ENCODE data around the gene SATB2.
A peak's percentile ranks its signal among the peaks of the same experiment; 100 is the strongest.

SATB2 gene

GRCh38 chr2:199477277-199477834, 19.6 kb upstream of the SATB2 start:
- Histone ChIP-seq H4K8ac (ENCODE audit: low read depth, low read length) (no peak overlapping the region), H2AK5ac (ENCODE audit: low read length) (no peak overlapping the region), H3K9ac (ENCODE audit: low read length) (no peak overlapping the region), H3K27ac (ENCODE audit: low read depth, low read length) (no peak overlapping the region), H3K36me3 (ENCODE audit: control insufficient read depth, insufficient read depth, low read length) (no peaks in the 10 kb centered on the region), H3K4ac (ENCODE audit: low read depth, low read length) (no peak overlapping the region), H3K4me2 (ENCODE audit: low read length) (no peak overlapping the region), H3K4me1 (ENCODE audit: control insufficient read depth, low read depth, low read length) (no peaks in the 10 kb centered on the region), H4K5ac (ENCODE audit: low read length) (no peak overlapping the region), H3K27me3 (ENCODE audit: insufficient read depth, low read length, poor library complexity) (peaks cover under 1% of the 10 kb centered on the region), H2BK5ac (ENCODE audit: low read length) (no peak overlapping the region), H3K79me2 (ENCODE audit: control insufficient read depth, insufficient read depth, low read length) (no peaks in the 10 kb centered on the region), H3K18ac (ENCODE audit: low read length) (no peak overlapping the region), H3K79me1 (ENCODE audit: low read length) (no peaks in the 10 kb centered on the region), H2BK15ac (replicated peaks; ENCODE audit: low read depth) (no peak overlapping the region), H3K23ac (ENCODE audit: low read length) (no peak overlapping the region), H2BK120ac (ENCODE audit: low read depth, low read length) (no peak overlapping the region), H3K4me3 (ENCODE audit: low read length) (no peak overlapping the region), H3K56ac (ENCODE audit: low read length) (no peak overlapping the region)
- no CpG with 5 or more reads among the region's 2 CpGs for WGBS (ENCODE audit: extremely low coverage, insufficient coverage, low lambda C conversion rate)
- DNase-seq = no peak

GRCh38 chr2:199471443-199472057, 13.8 kb upstream of the SATB2 start:
- H2BK120ac ChIP-seq (ENCODE audit: low read depth, low read length) = no peak overlapping the region
- no peak overlapping the region for H2BK15ac ChIP-seq (replicated peaks; ENCODE audit: low read depth)
- H3K23ac ChIP-seq (ENCODE audit: low read length) = no peak overlapping the region
- H2BK5ac ChIP-seq (ENCODE audit: low read length) = no peak overlapping the region
- no peaks in the 10 kb centered on the region for H3K4me1 ChIP-seq (ENCODE audit: control insufficient read depth, low read depth, low read length)
- H3K79me1 ChIP-seq (ENCODE audit: low read length) = no peaks in the 10 kb centered on the region
- H3K79me2 ChIP-seq (ENCODE audit: control insufficient read depth, insufficient read depth, low read length) = no peaks in the 10 kb centered on the region
- H3K4ac ChIP-seq (ENCODE audit: low read depth, low read length) = no peak overlapping the region
- H3K4me3 ChIP-seq (ENCODE audit: low read length) = no peak overlapping the region
- peak; percentile 89 for DNase-seq
- no peak overlapping the region for H2AK5ac ChIP-seq (ENCODE audit: low read length)
- H3K27ac ChIP-seq (ENCODE audit: low read depth, low read length) = no peak overlapping the region
- no peak overlapping the region for H4K8ac ChIP-seq (ENCODE audit: low read depth, low read length)
- H4K5ac ChIP-seq (ENCODE audit: low read length) = no peak overlapping the region
- H3K36me3 ChIP-seq (ENCODE audit: control insufficient read depth, insufficient read depth, low read length) = no peaks in the 10 kb centered on the region
- peak overlapping the region; percentile 40 for H3K4me2 ChIP-seq (ENCODE audit: low read length)
- H3K27me3 ChIP-seq (ENCODE audit: insufficient read depth, low read length, poor library complexity) = peaks cover 50% of the 10 kb centered on the region
- WGBS (ENCODE audit: extremely low coverage, insufficient coverage, low lambda C conversion rate) = no CpG with 5 or more reads among the region's 35 CpGs
- no peak overlapping the region for H3K56ac ChIP-seq (ENCODE audit: low read length)
- no peak overlapping the region for H3K18ac ChIP-seq (ENCODE audit: low read length)
- H3K9ac ChIP-seq (ENCODE audit: low read length) = no peak overlapping the region

DNA sequence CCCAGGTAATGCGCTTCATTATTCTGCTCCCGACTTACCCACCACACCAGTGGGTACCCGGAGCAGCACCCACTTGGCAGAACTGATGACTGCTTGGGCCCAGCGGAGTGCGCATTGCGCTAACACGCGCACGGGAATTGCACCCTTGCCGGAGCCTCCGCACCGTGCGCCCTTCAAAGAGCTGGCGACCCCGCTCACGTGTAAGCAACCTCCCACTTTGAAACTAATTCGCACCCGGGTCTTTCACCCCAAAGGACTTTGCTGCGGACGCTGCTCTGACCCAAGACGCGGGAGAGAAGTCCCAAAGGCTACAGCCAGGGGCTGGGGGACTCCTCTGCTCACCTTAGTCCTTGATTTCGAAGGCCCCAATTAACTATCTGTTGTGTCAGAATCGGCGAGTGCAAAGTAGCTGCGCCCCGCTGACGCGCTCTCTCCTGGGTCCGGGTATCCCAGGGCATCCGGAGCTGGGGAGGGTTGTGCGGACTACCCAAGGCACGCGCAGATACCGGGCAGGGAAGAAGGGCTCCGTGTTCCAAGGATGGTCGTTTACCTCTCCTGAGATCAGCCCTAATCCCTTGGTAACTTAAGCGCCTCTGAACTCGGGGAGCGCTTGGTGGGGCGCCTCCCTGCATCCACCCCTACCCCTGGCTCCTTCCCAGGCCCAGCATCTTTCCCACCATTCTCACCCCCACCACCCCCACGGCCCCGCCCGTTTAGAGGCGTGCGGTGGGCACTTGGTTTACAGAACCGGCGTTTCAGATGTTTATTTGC, 13.1 kb upstream of the SATB2 start:
- H3K4me2 ChIP-seq (ENCODE audit: low read length) = peak overlapping the region; percentile 50
- H3K4ac ChIP-seq (ENCODE audit: low read depth, low read length) = no peak overlapping the region
- H3K18ac ChIP-seq (ENCODE audit: low read length) = no peak overlapping the region
- H3K9ac ChIP-seq (ENCODE audit: low read length) = no peak overlapping the region
- no peak overlapping the region for H2BK15ac ChIP-seq (replicated peaks; ENCODE audit: low read depth)
- no peaks in the 10 kb centered on the region for H3K36me3 ChIP-seq (ENCODE audit: control insufficient read depth, insufficient read depth, low read length)
- no peak overlapping the region for H2BK120ac ChIP-seq (ENCODE audit: low read depth, low read length)
- no peak overlapping the region for H3K27ac ChIP-seq (ENCODE audit: low read depth, low read length)
- peaks cover 57% of the 10 kb centered on the region for H3K27me3 ChIP-seq (ENCODE audit: insufficient read depth, low read length, poor library complexity)
- H3K56ac ChIP-seq (ENCODE audit: low read length) = no peak overlapping the region
- DNase-seq = no peak
- no peak overlapping the region for H2BK5ac ChIP-seq (ENCODE audit: low read length)
- H3K4me3 ChIP-seq (ENCODE audit: low read length) = no peak overlapping the region
- H3K79me2 ChIP-seq (ENCODE audit: control insufficient read depth, insufficient read depth, low read length) = no peaks in the 10 kb centered on the region
- no CpG with 5 or more reads among the region's 48 CpGs for WGBS (ENCODE audit: extremely low coverage, insufficient coverage, low lambda C conversion rate)
- H4K5ac ChIP-seq (ENCODE audit: low read length) = no peak overlapping the region
- no peak overlapping the region for H2AK5ac ChIP-seq (ENCODE audit: low read length)
- H3K4me1 ChIP-seq (ENCODE audit: control insufficient read depth, low read depth, low read length) = no peaks in the 10 kb centered on the region
- no peaks in the 10 kb centered on the region for H3K79me1 ChIP-seq (ENCODE audit: low read length)
- H4K8ac ChIP-seq (ENCODE audit: low read depth, low read length) = no peak overlapping the region
- H3K23ac ChIP-seq (ENCODE audit: low read length) = no peak overlapping the region

- Histone ChIP-seq H2BK15ac (replicated peaks; ENCODE audit: low read depth) (no peak overlapping the region), H3K79me2 (ENCODE audit: control insufficient read depth, insufficient read depth, low read length) (no peaks in the 10 kb centered on the region), H2AK5ac (ENCODE audit: low read length) (no peak overlapping the region), H3K4me2 (ENCODE audit: low read length) (no peak overlapping the region), H3K27me3 (ENCODE audit: insufficient read depth, low read length, poor library complexity) (peaks cover 58% of the 10 kb centered on the region), H3K36me3 (ENCODE audit: control insufficient read depth, insufficient read depth, low read length) (no peaks in the 10 kb centered on the region), H3K27ac (ENCODE audit: low read depth, low read length) (no peak overlapping the region), H3K23ac (ENCODE audit: low read length) (no peak overlapping the region), H2BK120ac (ENCODE audit: low read depth, low read length) (no peak overlapping the region), H3K18ac (ENCODE audit: low read length) (no peak overlapping the region), H4K8ac (ENCODE audit: low read depth, low read length) (no peak overlapping the region), H3K9ac (ENCODE audit: low read length) (no peak overlapping the region), H4K5ac (ENCODE audit: low read length) (no peak overlapping the region), H3K4me1 (ENCODE audit: control insufficient read depth, low read depth, low read length) (no peaks in the 10 kb centered on the region), H3K56ac (ENCODE audit: low read length) (no peak overlapping the region), H3K4me3 (ENCODE audit: low read length) (no peak overlapping the region), H3K4ac (ENCODE audit: low read depth, low read length) (no peak overlapping the region), H3K79me1 (ENCODE audit: low read length) (no peaks in the 10 kb centered on the region), H2BK5ac (ENCODE audit: low read length) (no peak overlapping the region)
- no peak for DNase-seq
- no CpG with 5 or more reads among the region's 11 CpGs for WGBS (ENCODE audit: extremely low coverage, insufficient coverage, low lambda C conversion rate)
These were observed 12.6 kb upstream of the SATB2 start for GRCh38 chr2:199470361-199470671.

DNA sequence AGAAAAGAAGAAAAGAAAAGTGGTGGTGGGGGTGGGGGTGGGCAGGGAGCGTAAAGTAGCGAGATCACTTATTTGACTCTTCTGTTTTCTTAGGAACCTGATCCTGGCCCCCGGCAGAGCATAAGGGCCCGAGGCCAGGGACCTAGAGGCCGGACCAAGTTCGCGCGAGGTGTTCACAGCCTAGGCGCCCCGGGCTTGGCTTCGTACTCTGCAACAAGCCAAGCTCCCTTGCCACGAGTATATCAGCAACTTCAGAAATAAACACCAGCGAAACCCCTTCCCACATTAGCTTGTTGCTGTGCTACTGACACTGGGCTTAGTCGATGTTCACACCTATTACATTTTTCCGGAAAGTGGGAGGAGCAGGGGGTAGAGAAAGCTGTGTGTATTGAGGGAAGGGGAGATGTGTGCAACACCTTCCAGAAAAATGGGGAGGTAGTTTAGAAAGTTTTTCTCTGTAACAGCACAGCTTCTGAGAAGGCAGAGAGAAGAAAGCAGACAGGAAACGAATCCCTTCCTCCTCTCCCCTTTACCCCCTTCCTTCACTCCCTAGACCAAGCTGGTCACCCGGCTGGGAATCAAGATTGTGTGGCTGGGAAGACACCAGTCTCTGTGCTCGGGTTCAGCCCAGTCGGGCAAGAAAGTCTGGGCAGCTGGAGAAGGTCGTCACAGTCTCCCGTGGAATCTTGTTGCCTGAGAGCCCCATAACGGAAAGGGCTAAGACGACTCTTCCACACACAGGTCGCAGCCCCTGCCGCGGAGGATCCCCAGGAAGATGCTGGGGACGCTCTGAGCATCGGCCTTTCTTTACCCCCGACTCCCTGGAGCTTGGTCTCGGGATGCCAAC, 12.0 kb upstream of the SATB2 start:
- Histone ChIP-seq H3K18ac (ENCODE audit: low read length) (no peak overlapping the region), H3K4me3 (ENCODE audit: low read length) (no peak overlapping the region), H3K4me1 (ENCODE audit: control insufficient read depth, low read depth, low read length) (no peaks in the 10 kb centered on the region), H2AK5ac (ENCODE audit: low read length) (no peak overlapping the region), H2BK120ac (ENCODE audit: low read depth, low read length) (no peak overlapping the region), H3K27me3 (ENCODE audit: insufficient read depth, low read length, poor library complexity) (peaks cover 64% of the 10 kb centered on the region), H3K56ac (ENCODE audit: low read length) (no peak overlapping the region), H2BK5ac (ENCODE audit: low read length) (no peak overlapping the region), H3K4ac (ENCODE audit: low read depth, low read length) (no peak overlapping the region), H3K79me2 (ENCODE audit: control insufficient read depth, insufficient read depth, low read length) (no peaks in the 10 kb centered on the region), H3K27ac (ENCODE audit: low read depth, low read length) (no peak overlapping the region), H3K4me2 (ENCODE audit: low read length) (peak overlapping the region; percentile 8), H3K36me3 (ENCODE audit: control insufficient read depth, insufficient read depth, low read length) (no peaks in the 10 kb centered on the region), H3K79me1 (ENCODE audit: low read length) (no peaks in the 10 kb centered on the region), H2BK15ac (replicated peaks; ENCODE audit: low read depth) (no peak overlapping the region), H3K23ac (ENCODE audit: low read length) (no peak overlapping the region), H4K5ac (ENCODE audit: low read length) (no peak overlapping the region), H3K9ac (ENCODE audit: low read length) (no peak overlapping the region), H4K8ac (ENCODE audit: low read depth, low read length) (no peak overlapping the region)
- WGBS (ENCODE audit: extremely low coverage, insufficient coverage, low lambda C conversion rate) = no CpG with 5 or more reads among the region's 30 CpGs
- no peak for DNase-seq

Measured in mesendoderm (in vitro differentiated cells).